ENCODE results near the gene RHOD. TPM values are rescaled to one million over a fixed set of nuclear protein-coding genes. Genes with fewer than 3 reads are reported as not detected.

Gene RHOD
- total and polyA plus RNA-seq, 12 donors: 21.9 to 103 (median 35.2) TPM

DNA sequence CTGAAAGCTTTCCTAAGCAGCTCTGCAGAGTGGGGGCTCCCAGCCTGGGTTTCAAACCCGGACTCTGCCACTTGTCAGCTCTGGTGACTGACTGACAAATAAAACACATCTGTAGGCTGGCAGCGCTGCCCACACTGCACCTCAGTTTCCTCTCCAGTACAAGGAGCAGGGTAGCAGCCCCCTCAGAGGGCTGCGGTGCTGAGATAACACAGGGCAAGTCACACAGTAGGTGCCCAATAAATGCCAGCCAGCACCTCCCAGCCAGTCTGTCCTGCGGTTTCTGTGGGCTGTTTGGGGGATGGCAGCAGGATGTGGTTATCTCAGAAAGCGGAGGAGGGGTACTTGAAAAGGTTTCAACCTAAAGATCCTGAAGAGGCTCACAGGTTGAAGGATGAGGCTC lies 32.2 kb upstream of the RHOD start:
- ATAC-seq (no peak), DNase-seq (no peak)
- 77 to 79% methylated on average over 5 of the region's 5 CpGs for WGBS, 2 donors
- H3K4me3 ChIP-seq: no peak overlapping the region
- peaks cover 0 to 52% (median 29%) of the 10 kb centered on the region in 7 donors for H3K27me3 ChIP-seq
- TF ChIP-seq, protein P1, sequence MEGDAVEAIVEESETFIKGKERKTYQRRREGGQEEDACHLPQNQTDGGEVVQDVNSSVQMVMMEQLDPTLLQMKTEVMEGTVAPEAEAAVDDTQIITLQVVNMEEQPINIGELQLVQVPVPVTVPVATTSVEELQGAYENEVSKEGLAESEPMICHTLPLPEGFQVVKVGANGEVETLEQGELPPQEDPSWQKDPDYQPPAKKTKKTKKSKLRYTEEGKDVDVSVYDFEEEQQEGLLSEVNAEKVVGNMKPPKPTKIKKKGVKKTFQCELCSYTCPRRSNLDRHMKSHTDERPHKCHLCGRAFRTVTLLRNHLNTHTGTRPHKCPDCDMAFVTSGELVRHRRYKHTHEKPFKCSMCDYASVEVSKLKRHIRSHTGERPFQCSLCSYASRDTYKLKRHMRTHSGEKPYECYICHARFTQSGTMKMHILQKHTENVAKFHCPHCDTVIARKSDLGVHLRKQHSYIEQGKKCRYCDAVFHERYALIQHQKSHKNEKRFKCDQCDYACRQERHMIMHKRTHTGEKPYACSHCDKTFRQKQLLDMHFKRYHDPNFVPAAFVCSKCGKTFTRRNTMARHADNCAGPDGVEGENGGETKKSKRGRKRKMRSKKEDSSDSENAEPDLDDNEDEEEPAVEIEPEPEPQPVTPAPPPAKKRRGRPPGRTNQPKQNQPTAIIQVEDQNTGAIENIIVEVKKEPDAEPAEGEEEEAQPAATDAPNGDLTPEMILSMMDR (IDR thresholded peaks at IDR 0.05): no peak
- H3K4me1 ChIP-seq: peaks cover 5 to 21% (median 11%) of the 10 kb centered on the region in 9 donors
- intact Hi-C loops (cut with DNase I): no loop called here
- H3K36me3 ChIP-seq: no peaks in the 10 kb centered on the region
- H3K9me3 ChIP-seq: no peaks in the 10 kb centered on the region
- no peak overlapping the region for H3K27ac ChIP-seq

DNA sequence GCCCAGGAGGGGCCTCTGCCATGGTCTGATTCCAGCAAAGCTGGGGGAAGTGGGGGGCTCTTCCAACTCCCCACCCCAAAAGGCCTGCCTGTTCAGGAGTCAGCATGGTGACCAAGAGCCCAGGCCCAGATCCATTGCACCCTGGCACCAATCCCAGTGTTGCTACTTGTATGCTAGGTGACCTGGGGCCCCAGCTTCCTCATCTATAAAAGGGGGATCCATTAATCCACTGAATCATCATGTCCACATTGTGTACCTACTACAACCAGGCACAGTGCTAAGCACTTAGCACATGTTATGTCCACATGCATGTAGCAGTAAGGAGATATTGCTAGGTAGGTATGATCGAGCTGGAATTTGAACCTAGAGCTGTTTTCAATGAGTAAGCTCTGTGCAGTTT lies 31.7 kb upstream of the RHOD start:
- Histone ChIP-seq H3K4me1 (peaks cover 5 to 21% (median 11%) of the 10 kb centered on the region in 9 donors), H3K9me3 (no peaks in the 10 kb centered on the region), H3K36me3 (no peaks in the 10 kb centered on the region), H3K27ac (no peak overlapping the region), H3K4me3 (no peak overlapping the region), H3K27me3 (peaks cover 0 to 52% (median 29%) of the 10 kb centered on the region in 7 donors)
- DNase-seq: no peak
- WGBS, 2 donors: 83 to 86% methylated on average over 1 of the region's 1 CpG
- intact Hi-C loops (cut with DNase I): no loop called here
- ATAC-seq: no peak
- TF ChIP-seq, protein P1 (IDR thresholded peaks at IDR 0.05): no peak

DNA sequence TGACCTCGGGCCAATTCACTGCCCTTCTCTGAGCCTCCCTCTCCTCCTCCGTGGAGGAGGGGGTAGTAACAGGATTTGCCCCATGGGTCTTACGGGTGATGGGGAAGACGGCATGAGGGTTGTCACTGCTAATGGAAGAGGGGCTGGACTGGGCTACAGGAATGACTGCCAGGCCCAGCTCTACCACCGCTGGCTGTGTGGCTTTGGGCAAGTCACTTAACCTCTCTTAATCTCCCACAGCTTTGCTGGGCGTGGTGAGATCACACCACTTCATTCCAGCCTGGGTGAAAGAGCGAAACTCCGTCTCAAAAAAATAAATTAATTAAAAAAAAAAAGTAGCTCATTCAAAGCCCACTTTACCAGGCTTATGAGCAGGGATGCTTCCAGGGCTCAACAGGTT lies 30.9 kb upstream of the RHOD start:
- intact Hi-C loops (cut with DNase I): no loop called here
- no peak overlapping the region for H3K4me3 ChIP-seq
- peaks cover 5 to 21% (median 11%) of the 10 kb centered on the region in 9 donors for H3K4me1 ChIP-seq
- H3K36me3 ChIP-seq: no peaks in the 10 kb centered on the region
- no peak for ATAC-seq
- 84 to 88% methylated on average over 8 of the region's 8 CpGs for WGBS, 2 donors
- no peak for DNase-seq
- no peak overlapping the region for H3K27ac ChIP-seq
- H3K27me3 ChIP-seq: peaks cover 0 to 52% (median 29%) of the 10 kb centered on the region in 7 donors
- H3K9me3 ChIP-seq: no peaks in the 10 kb centered on the region
- TF ChIP-seq, protein P1 (IDR thresholded peaks at IDR 0.05): no peak

DNA sequence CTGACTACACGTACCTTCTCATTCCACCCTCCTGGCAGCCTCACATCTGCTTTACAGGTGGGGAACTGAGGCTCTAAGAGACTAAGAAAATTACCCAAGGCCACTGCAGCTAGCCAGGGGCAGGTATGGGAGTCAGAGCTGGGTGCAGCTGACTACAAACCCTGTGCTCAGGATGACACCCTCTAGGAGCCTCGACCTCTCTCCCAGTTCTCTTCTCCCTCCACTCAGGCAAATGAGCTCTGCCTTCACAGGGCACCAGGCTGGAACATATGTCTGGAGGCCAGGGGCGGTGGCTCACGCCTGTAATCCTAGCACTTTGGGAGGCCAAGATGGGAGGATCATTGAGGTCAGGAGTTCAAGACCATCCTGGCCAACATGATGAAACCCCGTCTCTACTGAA lies 29.7 kb upstream of the RHOD start:
- H3K27me3 ChIP-seq: peaks cover 0 to 53% (median 29%) of the 10 kb centered on the region in 7 donors
- no peak for ATAC-seq
- H3K4me1 ChIP-seq: peaks cover 5 to 21% (median 11%) of the 10 kb centered on the region in 9 donors
- H3K36me3 ChIP-seq: no peaks in the 10 kb centered on the region
- no peak for DNase-seq
- H3K4me3 ChIP-seq: no peak overlapping the region
- TF ChIP-seq, protein P1 (IDR thresholded peaks at IDR 0.05): no peak
- intact Hi-C loops (cut with DNase I): no loop called here
- H3K27ac ChIP-seq: no peak overlapping the region
- no peaks in the 10 kb centered on the region for H3K9me3 ChIP-seq
- 96 to 97% methylated on average over 5 of the region's 5 CpGs for WGBS, 2 donors

All from heart right ventricle (tissue), 16 donors.